Left lung (tissue), 10 donors: ENCODE results near the gene TET3. TPM values are rescaled to one million over a fixed set of nuclear protein-coding genes. Genes with fewer than 3 reads are reported as not detected.

Experiments used
- ATAC-seq: fragments of 200-7000 bp; cut with Tn5 transposase; one replicate; pipeline ENCODE4 v1.9.1; 2020; ENCODE audit warnings: moderate library complexity
- DNase-seq, 4 donors: peaks; one replicate each; pipeline ENCODE4 v3.0.0-alpha.2; 2013 to 2020
- H3K27ac ChIP-seq, 2 donors: fragments of 200-600 bp; sonication (generic) in 1 of 2; one replicate each; pipeline versions ENCODE4 v1.5.0 to v1.8.0; 2020 to 2021
- H3K27me3 ChIP-seq, 2 donors: fragments of 200-600 bp; sonication (generic) in 1 of 2; one replicate each; pipeline versions ENCODE4 v1.5.0 to v1.8.0; 2020 to 2021
- H3K36me3 ChIP-seq, 2 donors: fragments of 200-600 bp; sonication (generic) in 1 of 2; one replicate each; pipeline versions ENCODE4 v1.5.0 to v1.8.0; 2020 to 2021
- H3K4me1 ChIP-seq, 2 donors: fragments of 200-600 bp; one replicate each; pipeline ENCODE4 v1.8.0; 2021
- H3K4me3 ChIP-seq, 2 donors: fragments of 200-600 bp; sonication (generic) in 1 of 2; one replicate each; pipeline versions ENCODE4 v1.5.0 to v1.8.0; 2020 to 2021; ENCODE audit warnings: mild to moderate bottlenecking in 1 of 2
- H3K9me3 ChIP-seq, 2 donors: fragments of 200-600 bp; sonication (generic) in 1 of 2; one replicate each; pipeline versions ENCODE4 v1.5.0 to v1.8.0; 2020 to 2021
- intact Hi-C, 2 donors: fragments of 100-400 bp; cut with DNase I; formaldehyde crosslinking; loops; one replicate each; pipeline versions ENCODE4 v1.11.2 to v1.14.2; 2022
- polyA plus RNA-seq, 6 donors: library from polyadenylated mRNA; unstranded; fragments of 120-200 nt; gene quantifications; one replicate each; pipeline ENCODE4 v1.2.1, GENCODE V29; 2013; ENCODE audit not compliant: insufficient read length in 6 of 6
- total RNA-seq, 2 donors: library from RNA; stranded (reverse); fragmentation: NEBNext Ultra II Directional; extraction: Animal tissue kit (Norgen Biotek cat#: 25700); gene quantifications; one replicate each; pipeline ENCODE4 v1.2.1, GENCODE V29; 2021
- TF ChIP-seq, protein P1 (sequence below), 2 donors: fragments of 200-600 bp; sonication (generic) in 1 of 2; IDR thresholded peaks; one replicate each; pipeline versions ENCODE4 v1.5.0 to v1.8.0; 2021; ENCODE audit warnings: antibody characterized with exemption in 2 of 2
- donor health status: DM: no; HTN: yes; CAD: no.
- donor health status: DM: no; HTN: no; CAD: no.

Gene TET3
- total and polyA plus RNA-seq, 8 donors, result 16.6 to 32.1 (median 19.7) TPM

DNA sequence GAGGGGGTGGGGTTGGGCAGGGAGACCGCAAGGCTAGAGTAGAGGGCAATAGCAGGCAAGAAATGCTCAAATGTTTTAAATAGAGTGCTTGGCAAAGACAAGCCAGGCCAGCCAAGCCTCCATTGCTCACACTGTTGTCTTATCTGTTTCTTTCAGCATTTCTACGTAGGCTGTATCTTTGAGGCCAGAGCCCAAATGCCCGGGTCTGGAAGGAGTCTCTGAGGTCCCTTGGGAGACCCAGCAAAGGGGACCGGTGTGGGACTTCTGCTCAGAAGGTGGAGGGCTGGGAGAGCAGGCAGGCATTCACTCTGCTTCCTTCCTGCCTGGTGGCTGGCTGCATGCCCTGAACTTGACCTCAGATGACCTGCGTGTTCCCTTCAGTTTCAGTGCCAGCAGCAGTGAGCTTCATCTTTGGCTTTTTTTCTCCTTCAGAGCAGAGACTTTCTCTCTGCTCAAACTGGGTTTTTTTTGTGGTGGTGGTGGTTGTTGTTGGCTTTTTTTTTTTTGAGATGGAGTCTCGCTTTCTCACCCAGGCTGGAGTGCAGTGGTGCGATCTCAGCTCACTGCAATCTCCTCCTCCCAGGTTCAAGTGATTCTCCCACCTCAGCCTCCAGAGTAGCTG, 13.7 kb upstream of the TET3 start:
- peaks cover 14 to 49% of the 10 kb centered on the region in 2 donors for H3K4me1 ChIP-seq
- no peaks in the 10 kb centered on the region for H3K36me3 ChIP-seq
- intact Hi-C loops, result no loop called here
- H3K27ac ChIP-seq, result peak overlapping the region in 1 of 2 donors; percentile 76
- ATAC-seq, result peak; percentile 93
- TF ChIP-seq, protein P1, sequence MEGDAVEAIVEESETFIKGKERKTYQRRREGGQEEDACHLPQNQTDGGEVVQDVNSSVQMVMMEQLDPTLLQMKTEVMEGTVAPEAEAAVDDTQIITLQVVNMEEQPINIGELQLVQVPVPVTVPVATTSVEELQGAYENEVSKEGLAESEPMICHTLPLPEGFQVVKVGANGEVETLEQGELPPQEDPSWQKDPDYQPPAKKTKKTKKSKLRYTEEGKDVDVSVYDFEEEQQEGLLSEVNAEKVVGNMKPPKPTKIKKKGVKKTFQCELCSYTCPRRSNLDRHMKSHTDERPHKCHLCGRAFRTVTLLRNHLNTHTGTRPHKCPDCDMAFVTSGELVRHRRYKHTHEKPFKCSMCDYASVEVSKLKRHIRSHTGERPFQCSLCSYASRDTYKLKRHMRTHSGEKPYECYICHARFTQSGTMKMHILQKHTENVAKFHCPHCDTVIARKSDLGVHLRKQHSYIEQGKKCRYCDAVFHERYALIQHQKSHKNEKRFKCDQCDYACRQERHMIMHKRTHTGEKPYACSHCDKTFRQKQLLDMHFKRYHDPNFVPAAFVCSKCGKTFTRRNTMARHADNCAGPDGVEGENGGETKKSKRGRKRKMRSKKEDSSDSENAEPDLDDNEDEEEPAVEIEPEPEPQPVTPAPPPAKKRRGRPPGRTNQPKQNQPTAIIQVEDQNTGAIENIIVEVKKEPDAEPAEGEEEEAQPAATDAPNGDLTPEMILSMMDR (IDR thresholded peaks at IDR 0.05), result no peak
- H3K9me3 ChIP-seq, result no peaks in the 10 kb centered on the region
- H3K27me3 ChIP-seq, result no peaks in the 10 kb centered on the region
- no peak overlapping the region for H3K4me3 ChIP-seq
- peak in 3 of 4 donors; percentile 62 to 89 (median 83) for DNase-seq

DNA sequence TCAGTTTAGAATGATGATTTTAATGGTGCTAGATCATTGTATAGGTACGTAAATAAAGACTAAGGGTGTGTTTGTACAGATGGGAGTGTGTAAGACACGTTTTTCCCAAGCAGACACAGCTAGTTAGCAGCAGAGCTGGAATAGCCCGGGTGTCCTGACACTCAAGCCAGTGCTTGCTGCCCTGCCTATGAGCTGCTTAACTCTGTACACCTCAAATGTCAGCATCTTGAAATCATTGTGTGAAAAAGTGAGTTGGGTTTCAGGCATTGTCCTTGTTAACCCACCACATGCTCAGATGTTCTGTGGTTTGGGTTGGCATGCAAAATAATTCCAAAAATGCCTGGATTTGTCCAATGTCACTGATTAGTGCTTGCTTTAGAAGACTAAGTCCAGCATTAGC, 13.0 kb upstream of the TET3 start:
- no peaks in the 10 kb centered on the region for H3K9me3 ChIP-seq
- intact Hi-C loops, result no loop called here
- H3K4me1 ChIP-seq, result peaks cover 14 to 49% of the 10 kb centered on the region in 2 donors
- peak overlapping the region in 1 of 2 donors; percentile 76 for H3K27ac ChIP-seq
- DNase-seq (no peak), ATAC-seq (no peak)
- TF ChIP-seq, protein P1 (IDR thresholded peaks at IDR 0.05), result no peak
- no peaks in the 10 kb centered on the region for H3K36me3 ChIP-seq
- no peaks in the 10 kb centered on the region for H3K27me3 ChIP-seq
- H3K4me3 ChIP-seq, result no peak overlapping the region

DNA sequence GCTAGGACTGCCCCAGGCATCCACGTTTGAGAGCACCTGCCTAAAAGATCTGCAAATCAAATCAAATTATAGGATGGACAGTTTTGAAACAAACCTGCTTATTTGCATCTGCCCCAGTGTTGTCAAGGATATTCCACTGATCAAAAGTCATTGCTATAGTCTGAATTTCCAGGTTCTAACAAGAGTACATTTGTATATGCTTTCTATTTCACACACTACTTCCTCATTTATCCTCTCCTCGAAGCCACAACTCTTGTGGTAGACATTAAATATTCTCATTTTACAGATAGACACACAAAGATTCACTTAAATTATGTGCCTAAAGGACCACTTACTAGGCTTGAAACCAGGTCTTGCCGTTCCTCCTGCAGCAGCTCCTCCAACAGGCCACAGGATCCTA, 11.9 kb upstream of the TET3 start:
- Histone ChIP-seq H3K27ac (no peak overlapping the region), H3K4me1 (peaks cover 14 to 48% of the 10 kb centered on the region in 2 donors), H3K9me3 (no peaks in the 10 kb centered on the region), H3K36me3 (no peaks in the 10 kb centered on the region), H3K4me3 (no peak overlapping the region), H3K27me3 (no peaks in the 10 kb centered on the region)
- intact Hi-C loops, result no loop called here
- DNase-seq (no peak), ATAC-seq (no peak)
- TF ChIP-seq, protein P1 (IDR thresholded peaks at IDR 0.05), result no peak

DNA sequence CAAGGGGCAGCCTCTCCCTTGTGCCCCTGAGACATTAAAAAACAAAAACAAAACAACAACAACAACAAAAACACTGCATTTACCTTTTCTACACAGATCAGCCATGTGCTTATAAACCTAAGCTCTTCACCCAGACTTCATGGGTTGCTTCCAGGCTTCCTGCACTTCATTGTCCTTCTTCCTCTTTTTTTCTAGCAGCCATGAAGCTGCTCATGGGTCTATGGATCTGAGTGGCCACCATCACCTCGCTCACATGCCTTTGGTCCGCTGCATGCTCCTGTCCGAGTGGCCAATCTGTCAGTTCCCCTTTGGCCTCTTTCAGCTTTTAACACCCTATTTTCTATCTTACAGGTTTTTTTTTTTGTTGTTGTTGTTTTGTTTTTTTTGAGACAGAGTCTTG, 9.0 kb upstream of the TET3 start:
- Histone ChIP-seq H3K4me1 (peaks cover 15 to 51% of the 10 kb centered on the region in 2 donors), H3K4me3 (no peak overlapping the region), H3K27ac (peak overlapping the region in 1 of 2 donors; percentile 48), H3K36me3 (no peaks in the 10 kb centered on the region), H3K27me3 (no peaks in the 10 kb centered on the region), H3K9me3 (no peaks in the 10 kb centered on the region)
- DNase-seq (no peak), ATAC-seq (no peak)
- TF ChIP-seq, protein P1 (IDR thresholded peaks at IDR 0.05), result no peak
- intact Hi-C loops, result no loop called here

DNA sequence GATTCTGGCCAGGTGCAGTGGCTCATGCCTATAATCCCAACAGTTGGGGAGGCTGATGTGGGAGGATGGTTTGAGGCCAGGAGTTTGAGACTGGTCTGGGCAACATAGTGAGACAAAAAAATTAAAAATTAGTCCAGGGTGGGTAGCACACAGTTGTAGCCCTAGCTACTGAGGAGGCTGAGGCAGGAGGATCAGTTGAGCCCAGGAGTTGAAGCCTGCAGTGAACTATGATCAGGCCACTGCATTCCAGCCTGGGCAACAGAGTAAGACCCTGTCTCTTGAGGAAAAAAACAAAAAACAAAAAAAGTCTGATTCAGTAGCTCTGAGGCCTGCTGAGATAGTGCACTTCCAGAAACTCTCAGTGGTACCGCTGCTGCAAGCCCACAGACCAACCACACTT, 7.9 kb upstream of the TET3 start:
- no peak overlapping the region for H3K27ac ChIP-seq
- ATAC-seq (no peak), DNase-seq (no peak)
- intact Hi-C loops, result no loop called here
- no peaks in the 10 kb centered on the region for H3K9me3 ChIP-seq
- H3K27me3 ChIP-seq, result no peaks in the 10 kb centered on the region
- TF ChIP-seq, protein P1 (IDR thresholded peaks at IDR 0.05), result no peak
- H3K36me3 ChIP-seq, result no peaks in the 10 kb centered on the region
- H3K4me3 ChIP-seq, result no peak overlapping the region
- peaks cover 17 to 51% of the 10 kb centered on the region in 2 donors for H3K4me1 ChIP-seq
